Hepatocyte (in vitro differentiated cells): Measurements from ENCODE around the gene ROCK1. TPM values are rescaled to one million over a fixed set of nuclear protein-coding genes. Genes with fewer than 3 reads are reported as not detected.

Experiments used
- DNase-seq: peaks from one replicate; pipeline ENCODE4 v3.0.0-alpha.2; 2016; ENCODE audit warnings: low spot score
- H2AFZ ChIP-seq: fragments of 200-600 bp; sonication (generic); 2 replicates; pipeline ENCODE4 v1.6.0; 2016; ENCODE audit warnings: antibody characterized with exemption, mild to moderate bottlenecking
- H3K27ac ChIP-seq: fragments of 200-600 bp; sonication (generic); 2 replicates; pipeline ENCODE4 v1.5.1; 2016; ENCODE audit warnings: mild to moderate bottlenecking
- H3K27me3 ChIP-seq: fragments of 200-600 bp; sonication (generic); 2 replicates; pipeline ENCODE4 v1.6.1; 2016
- H3K36me3 ChIP-seq: fragments of 200-600 bp; sonication (generic); replicated peaks from 2 replicates; pipeline ENCODE4 v1.5.1; 2016; ENCODE audit warnings: low read depth; ENCODE audit not compliant: insufficient read depth
- H3K4me1 ChIP-seq: fragments of 200-600 bp; sonication (generic); 2 replicates; pipeline ENCODE4 v1.5.1; 2016; ENCODE audit warnings: mild to moderate bottlenecking, moderate library complexity; ENCODE audit not compliant: insufficient read depth
- H3K4me2 ChIP-seq: fragments of 200-600 bp; sonication (generic); 2 replicates; pipeline ENCODE4 v1.6.0; 2016
- H3K4me3 ChIP-seq: fragments of 200-600 bp; sonication (generic); 2 replicates; pipeline ENCODE4 v1.5.1; 2016; ENCODE audit warnings: mild to moderate bottlenecking
- H3K79me2 ChIP-seq: fragments of 200-600 bp; sonication (generic); 2 replicates; pipeline ENCODE4 v1.6.0; 2017; ENCODE audit warnings: mild to moderate bottlenecking
- H3K9me2 ChIP-seq: fragments of 200-600 bp; sonication (generic); replicated peaks from 2 replicates; pipeline ENCODE4 v1.6.0; 2017; ENCODE audit warnings: mild to moderate bottlenecking; ENCODE audit not compliant: insufficient read depth
- H3K9me3 ChIP-seq: fragments of 200-600 bp; sonication (generic); 2 replicates; pipeline ENCODE4 v1.5.1; 2016; ENCODE audit warnings: low read depth, mild to moderate bottlenecking
- H4K20me1 ChIP-seq: fragments of 200-600 bp; sonication (generic); 2 replicates; pipeline ENCODE4 v1.6.0; 2016; ENCODE audit warnings: mild to moderate bottlenecking; ENCODE audit not compliant: insufficient read depth, poor library complexity, severe bottlenecking
- CTCF ChIP-seq: fragments of 200-600 bp; sonication (generic); IDR thresholded peaks from 2 replicates; pipeline ENCODE4 v1.5.1; 2016; ENCODE audit warnings: antibody characterized with exemption, mild to moderate bottlenecking; ENCODE audit not compliant: poor library complexity
- EZH2 ChIP-seq: fragments of 200-600 bp; sonication (generic); IDR thresholded peaks from 2 replicates; pipeline ENCODE4 v1.6.1; 2016; ENCODE audit warnings: antibody characterized with exemption, mild to moderate bottlenecking, borderline replicate concordance
- EZH2phosphoT487 ChIP-seq: fragments of 200-600 bp; sonication (generic); IDR thresholded peaks from one replicate; pipeline ENCODE4 v1.6.1; 2018; ENCODE audit warnings: antibody characterized with exemption, mild to moderate bottlenecking, low read depth, moderate library complexity; ENCODE audit not compliant: unreplicated experiment, severe bottlenecking
- WGBS: methylation state at CpG from one replicate; pipeline ENCODE4 v1.1.6; 2016; ENCODE audit warnings: low lambda C conversion rate; ENCODE audit errors: missing lambda C conversion rate; 5-methylcytosine and 5-hydroxymethylcytosine counted together
- polyA plus RNA-seq: library from polyadenylated mRNA; unstranded; fragments of >200 nt; fragmentation: Nextera tagmentation; extraction: Ambion mirVana; gene quantifications from 2 replicates; pipeline ENCODE4 v1.2.1, GENCODE V29; 2016
- total RNA-seq: library from RNA; depleted of rRNA; stranded (reverse); fragments of >200 nt; gene quantifications from 2 replicates; pipeline ENCODE4 v1.2.3, GENCODE V29; 2014

The ROCK1 gene
- total and polyA plus RNA-seq, 2 experiments from 2014 or later, result 22.5 to 41.7 TPM

DNA sequence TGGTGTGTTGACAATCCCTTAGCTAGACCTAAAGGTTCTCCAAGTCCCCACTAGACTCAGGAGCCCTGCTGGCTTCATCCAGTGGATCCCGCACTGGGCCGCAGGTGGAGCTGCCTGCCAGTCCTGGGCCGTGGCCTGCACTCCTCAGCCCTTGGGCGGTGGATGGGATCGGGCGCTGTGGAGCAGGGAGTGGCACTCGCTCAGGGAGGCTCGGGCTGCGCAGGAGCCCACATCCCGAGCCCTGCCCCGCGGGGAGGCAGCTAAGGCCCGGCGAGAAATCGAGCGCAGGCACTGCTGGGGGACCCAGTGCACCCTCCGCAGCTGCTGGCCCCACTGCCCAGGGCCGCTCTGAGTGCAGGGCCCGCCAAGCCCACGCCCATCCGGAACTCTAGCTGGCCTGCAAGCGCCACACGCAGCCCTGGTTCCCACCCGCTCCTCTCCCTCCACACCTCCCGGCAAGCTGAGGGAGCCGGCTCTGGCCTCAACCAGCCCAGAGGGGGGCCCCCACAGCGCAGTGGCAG lies 20.8 kb upstream of the ROCK1 start:
- TF ChIP-seq CTCF (no peak), EZH2phosphoT487 (no peak), EZH2 (no peak)

DNA sequence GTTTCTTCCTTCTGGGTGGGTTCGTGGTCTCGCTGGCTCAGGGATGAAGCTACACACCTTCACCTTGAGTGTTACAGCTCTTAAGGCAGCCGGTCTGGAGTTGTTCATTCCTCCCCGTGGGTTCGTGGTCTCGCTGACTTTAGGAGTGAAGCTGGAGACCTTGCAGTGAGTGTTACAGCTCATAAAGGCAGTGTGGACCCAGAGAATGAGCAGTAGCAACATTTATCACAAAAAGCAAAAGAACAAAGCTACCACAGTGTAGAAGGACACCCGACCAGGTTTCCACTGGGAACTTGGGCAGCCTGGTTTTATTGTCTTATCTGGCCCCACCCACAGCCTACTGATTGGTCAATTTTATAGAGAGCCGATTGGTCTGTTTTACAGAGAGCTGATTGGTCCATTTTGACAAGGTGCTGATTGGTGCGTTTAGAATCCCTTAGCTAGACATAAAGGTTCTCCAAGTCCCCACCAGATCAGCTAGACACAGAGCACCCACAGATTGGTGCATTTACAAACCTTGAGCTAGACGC lies 20.1 kb upstream of the ROCK1 start:
- Histone ChIP-seq H3K79me2 (no peaks in the 10 kb centered on the region), H3K9me3 (no peaks in the 10 kb centered on the region), H3K27me3 (no peaks in the 10 kb centered on the region), H2AFZ (no peak overlapping the region), H4K20me1 (no peaks in the 10 kb centered on the region), H3K4me1 (no peaks in the 10 kb centered on the region), H3K4me3 (no peak overlapping the region), H3K36me3 (no peaks in the 10 kb centered on the region), H3K27ac (no peak overlapping the region), H3K4me2 (no peak overlapping the region), H3K9me2 (no peaks in the 10 kb centered on the region)
- 95% methylated on average over 10 of the region's 10 CpGs for WGBS
- no peak for TF ChIP-seq EZH2
- TF ChIP-seq EZH2phosphoT487, result no peak
- TF ChIP-seq CTCF, result no peak
- no peak for DNase-seq

More for the DNA sequence above, 20.8 kb upstream of the ROCK1 start:
- no peaks in the 10 kb centered on the region for H3K79me2 ChIP-seq
- H3K9me3 ChIP-seq, result no peaks in the 10 kb centered on the region
- H4K20me1 ChIP-seq, result no peaks in the 10 kb centered on the region
- no peak overlapping the region for H3K4me3 ChIP-seq
- no peak overlapping the region for H3K27ac ChIP-seq
- no peak overlapping the region for H2AFZ ChIP-seq
- H3K4me2 ChIP-seq, result no peak overlapping the region
- no peaks in the 10 kb centered on the region for H3K9me2 ChIP-seq
- no peaks in the 10 kb centered on the region for H3K36me3 ChIP-seq
- no peak for DNase-seq
- H3K27me3 ChIP-seq, result no peaks in the 10 kb centered on the region
- 90% methylated on average over 26 of the region's 27 CpGs for WGBS
- no peaks in the 10 kb centered on the region for H3K4me1 ChIP-seq

- Histone ChIP-seq H3K4me2 (no peak overlapping the region), H2AFZ (no peak overlapping the region)
These were observed 18.1 kb upstream of the ROCK1 start for GRCh38 chr18:21129566-21130216.

More at GRCh38 chr18:21129566-21130216, 18.1 kb upstream of the ROCK1 start:
- Histone ChIP-seq H3K27me3 (no peaks in the 10 kb centered on the region), H3K27ac (no peak overlapping the region), H3K9me2 (no peaks in the 10 kb centered on the region), H3K9me3 (no peaks in the 10 kb centered on the region), H3K79me2 (no peaks in the 10 kb centered on the region), H3K4me3 (no peak overlapping the region), H3K36me3 (no peaks in the 10 kb centered on the region), H3K4me1 (no peaks in the 10 kb centered on the region), H4K20me1 (no peaks in the 10 kb centered on the region)
- 69% methylated on average over 4 of the region's 4 CpGs for WGBS
- DNase-seq, result no peak
- TF ChIP-seq EZH2 (no peak), EZH2phosphoT487 (no peak), CTCF (no peak)
